HG03097 (cell line): ENCODE measurements around the gene HMCN1.
A peak's percentile ranks its signal among the peaks of the same experiment; 100 is the strongest.

ENCODE experiments used
- ATAC-seq: cut with Tn5 transposase; IDR thresholded peaks from one replicate; pipeline ENCODE4 v1.9.1; 2021; ENCODE audit not compliant: unreplicated experiment, low FRiP score

The HMCN1 gene

DNA sequence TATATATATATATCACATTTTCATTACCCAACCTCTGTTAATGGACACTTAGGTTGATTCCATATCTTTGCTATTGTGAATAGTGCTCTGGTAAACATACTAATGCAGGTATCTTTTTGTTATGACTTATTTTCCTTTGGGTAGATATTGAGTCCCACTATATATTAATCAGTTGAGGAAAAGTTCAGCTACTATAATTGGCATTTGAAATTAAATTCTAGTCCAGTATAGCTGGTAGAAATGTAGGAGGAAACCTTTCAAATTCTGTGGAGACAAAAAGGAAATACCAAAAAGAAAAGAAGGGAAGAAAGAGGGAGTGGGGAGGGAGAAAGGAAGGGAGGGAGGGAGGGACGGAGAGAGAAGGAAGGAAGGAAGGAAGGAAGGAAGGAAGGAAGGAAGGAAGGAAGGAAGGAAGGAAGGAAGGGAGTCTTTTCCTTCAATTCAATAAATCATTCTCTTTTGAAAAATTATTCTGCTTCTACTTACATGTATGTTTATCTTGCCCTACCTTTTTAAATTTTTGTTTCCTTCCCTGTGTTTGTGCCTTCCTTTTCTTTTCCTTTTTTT lies 329.0 kb downstream of the HMCN1 start:
- ATAC-seq: no peak

DNA sequence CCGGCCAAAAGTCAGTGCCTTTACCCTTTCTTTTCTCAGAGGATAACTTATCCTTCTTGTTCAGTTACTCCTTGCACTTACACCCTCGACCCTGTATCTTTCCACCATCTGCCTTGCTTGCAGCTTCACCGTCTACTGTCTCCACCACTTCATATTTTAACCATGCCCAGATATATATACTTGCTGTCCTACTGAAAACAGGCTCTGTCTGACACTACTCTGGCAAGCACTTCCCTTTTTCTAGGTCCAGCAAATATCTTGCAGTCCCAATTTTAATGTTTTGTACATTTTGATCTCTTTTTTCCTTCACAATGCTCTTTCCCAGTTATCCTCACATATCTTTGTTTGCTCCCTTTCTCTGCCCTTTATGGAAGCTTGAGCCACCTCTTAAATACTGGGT lies 332.2 kb downstream of the HMCN1 start:
- ATAC-seq: no peak

DNA sequence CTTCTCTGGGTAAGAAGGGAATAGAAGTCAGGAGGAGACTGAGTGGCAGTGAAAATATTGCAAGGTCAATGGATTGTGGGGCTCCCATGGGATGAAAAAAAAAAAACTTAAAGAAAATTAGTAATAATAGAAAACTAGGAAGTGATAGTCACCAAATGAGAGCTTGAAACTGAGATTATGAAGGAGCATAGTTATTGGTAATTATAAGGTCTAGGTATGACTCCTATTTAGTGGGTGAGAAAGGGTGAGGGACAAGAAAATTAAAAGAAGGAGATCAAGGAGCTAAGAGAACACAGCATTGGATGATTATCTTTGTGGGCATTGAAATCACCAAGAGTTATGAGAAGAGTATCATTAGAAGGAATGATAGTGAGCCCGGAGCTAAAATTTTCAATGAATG lies 339.5 kb downstream of the HMCN1 start:
- ATAC-seq: no peak

DNA sequence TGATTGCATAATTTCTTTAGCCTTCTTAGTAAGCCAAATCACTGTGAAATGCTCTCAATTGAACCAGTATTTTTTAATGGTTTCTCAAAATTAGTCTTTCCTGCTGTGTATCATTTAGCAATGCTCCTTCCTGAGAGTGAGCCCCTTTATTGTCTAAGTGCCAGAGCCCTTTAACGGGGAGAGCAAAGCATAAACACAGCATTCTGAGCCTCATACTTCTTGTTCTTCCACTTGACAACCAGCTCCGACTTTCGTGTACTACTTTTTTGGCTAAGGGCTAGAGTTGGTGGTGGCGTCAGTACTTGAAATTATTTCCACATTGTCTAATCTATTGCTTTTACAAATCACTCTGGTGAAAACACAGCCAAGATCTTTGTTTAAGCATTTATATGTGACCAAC lies 341.8 kb downstream of the HMCN1 start:
- no peak for ATAC-seq

DNA sequence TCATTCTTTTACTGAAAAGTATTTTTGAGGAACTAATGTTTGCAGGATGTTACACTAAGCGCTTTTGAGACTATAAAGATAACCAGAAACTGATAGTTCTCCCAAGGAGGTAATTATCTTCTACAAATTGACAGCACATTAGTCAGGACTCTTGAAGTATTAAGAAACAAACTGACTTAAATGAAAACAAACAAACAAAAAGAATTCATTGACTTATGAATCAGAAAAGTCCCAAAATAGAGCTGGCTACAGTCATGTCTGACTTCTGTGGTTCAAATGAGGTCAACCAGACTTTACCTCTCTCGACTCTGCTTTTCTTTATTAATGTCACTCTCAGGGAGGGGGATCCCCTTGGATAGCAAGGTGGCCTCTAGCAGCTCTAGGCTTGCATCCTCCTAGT lies 344.1 kb downstream of the HMCN1 start:
- ATAC-seq: peak; percentile 95

DNA sequence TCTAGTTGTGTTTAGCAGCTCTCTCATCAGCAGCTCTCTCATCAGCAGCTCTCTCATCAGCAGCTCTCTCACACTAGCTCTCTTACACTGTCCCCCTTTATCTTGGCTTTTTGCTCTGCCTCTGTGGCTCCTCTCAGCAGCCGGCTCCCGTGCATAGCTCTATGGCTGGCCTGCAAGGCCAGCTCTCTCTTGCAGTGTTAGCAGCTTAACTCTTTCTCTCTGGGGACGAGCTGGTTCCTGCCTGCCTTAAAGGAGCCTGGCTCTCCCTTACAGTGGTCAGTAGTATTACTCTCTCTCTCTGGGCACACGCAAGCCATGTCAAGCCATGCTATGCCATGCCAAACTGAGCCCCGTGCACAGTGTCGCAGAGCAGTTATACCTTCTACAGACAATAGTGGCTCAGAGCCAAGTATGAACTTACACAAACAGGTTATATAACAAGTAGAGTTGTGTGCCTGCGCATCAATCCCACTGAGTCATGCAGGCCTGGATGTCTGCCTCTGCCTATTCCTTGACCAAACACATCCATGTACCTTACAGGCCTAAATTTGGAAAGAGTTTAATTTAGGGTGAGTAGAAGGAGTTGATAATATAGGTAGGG lies 345.0 kb downstream of the HMCN1 start:
- no peak for ATAC-seq

DNA sequence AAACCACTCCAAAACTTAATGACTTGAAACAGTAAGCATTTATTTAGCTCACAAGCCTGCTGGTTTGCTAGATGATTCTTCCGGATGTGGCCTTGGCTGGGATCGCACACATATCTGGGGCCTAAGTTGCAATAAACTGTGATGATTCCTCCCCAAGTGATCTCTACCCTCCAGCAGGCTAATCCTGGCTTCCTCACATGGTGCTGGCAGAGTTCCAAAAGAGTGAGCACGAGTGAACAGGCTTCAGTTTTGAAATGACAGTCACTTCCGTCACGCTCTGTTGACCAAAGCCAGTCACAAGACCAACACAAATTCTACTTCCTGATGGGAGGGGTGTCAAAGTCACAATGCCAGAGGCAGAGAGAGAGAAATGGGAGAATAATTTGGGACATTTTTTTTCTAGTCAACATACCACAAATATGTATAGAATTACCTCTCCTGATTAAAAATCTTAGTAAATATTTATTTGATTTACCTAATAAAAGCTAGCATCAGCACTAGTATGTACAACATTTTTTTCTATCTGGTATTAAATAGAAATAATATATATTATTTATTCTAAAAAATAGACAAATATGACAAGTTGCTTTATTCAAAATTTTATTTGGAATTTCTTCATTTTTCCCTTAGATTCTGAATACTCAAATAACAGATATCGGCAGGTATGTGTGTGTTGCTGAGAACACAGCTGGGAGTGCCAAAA lies 348.2 kb downstream of the HMCN1 start:
- peak; percentile 71 for ATAC-seq

DNA sequence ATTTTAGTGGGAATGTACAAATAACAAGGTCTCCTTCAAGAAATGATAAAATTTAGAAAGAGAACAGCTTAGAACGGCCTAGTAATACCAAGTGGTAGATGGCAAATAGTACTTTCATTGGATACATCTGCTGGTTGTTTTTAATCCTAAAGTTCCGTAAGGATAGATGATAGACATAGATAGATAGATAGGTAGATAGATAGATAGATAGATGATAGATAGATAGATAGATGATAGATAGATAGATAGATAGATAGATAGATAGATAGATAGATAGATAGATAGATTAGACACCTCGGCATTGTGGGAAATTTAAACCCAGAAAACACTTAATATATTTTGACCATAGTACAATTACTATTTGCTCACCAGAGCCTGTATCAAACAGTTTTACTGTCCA lies 352.4 kb downstream of the HMCN1 start:
- ATAC-seq: no peak

DNA sequence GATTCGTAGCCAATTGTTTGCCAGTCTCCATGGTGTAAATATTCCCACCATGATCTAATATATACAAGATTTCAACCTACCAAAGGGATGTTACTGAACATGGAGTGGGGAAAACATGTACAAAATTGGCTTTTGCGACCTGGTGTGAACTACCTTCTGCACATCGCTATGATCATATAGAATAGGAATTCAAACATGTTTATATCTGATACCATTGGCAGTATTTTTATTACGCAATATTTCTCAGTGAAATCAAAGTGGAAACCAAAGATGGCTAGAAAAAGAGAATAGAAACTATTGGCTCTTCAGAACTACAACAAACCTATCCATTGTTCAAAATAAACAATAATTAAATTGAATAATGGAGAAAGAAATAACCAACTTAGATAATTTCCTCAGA lies 355.7 kb downstream of the HMCN1 start:
- no peak for ATAC-seq

DNA sequence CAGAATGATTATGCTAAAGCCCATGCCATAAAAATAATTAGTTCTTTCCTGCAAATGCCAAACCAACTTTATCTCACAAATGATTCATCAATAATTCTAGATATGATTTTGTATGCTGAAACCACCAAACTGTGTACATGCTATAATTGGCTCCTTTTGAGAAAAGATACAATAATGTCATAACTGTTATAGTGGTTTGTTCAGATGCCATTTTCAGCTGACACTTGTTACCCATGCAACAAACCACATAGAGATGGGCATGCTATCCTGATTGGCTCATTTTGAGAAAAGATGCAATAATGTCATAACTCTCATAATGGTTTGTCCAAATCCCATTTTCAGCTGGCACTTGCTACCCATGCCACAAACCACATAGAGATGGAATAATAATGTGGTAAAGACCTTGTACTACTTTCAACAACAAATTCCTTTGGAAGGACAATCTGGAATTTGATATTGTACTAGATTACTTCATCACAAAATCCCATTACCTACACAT lies 357.1 kb downstream of the HMCN1 start:
- ATAC-seq: no peak

DNA sequence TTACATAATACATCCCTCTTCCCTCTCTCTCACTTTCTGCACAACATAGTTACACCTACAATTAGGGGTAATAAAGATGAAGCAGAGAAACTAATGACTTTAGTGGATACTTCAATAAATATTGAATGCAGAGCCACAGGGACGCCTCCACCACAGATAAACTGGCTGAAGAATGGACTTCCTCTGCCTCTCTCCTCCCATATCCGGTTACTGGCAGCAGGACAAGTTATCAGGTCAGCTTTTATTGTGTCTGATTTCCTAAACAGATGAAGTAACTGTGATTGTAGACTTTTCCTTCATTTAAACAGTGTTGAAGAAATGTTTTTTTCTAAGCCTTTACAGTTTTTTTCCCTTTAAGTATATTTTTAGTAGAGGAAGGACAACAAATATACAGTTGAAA lies 359.2 kb downstream of the HMCN1 start:
- no peak for ATAC-seq

DNA sequence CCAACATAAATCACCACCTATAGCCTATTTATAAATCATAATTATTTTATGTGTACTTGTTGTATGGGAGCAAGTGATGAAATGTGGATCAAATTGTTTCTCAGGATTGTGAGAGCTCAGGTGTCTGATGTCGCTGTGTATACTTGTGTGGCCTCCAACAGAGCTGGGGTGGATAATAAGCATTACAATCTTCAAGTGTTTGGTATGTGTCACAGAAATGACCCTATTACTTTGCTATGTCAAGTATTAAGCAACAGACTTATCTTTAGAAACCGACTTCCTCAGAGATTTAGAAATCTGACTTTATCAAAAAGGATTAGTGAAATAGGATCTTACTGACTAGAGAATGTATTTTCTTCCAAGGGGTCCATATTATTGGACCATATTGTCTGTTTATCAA lies 360.0 kb downstream of the HMCN1 start:
- ATAC-seq: no peak

DNA sequence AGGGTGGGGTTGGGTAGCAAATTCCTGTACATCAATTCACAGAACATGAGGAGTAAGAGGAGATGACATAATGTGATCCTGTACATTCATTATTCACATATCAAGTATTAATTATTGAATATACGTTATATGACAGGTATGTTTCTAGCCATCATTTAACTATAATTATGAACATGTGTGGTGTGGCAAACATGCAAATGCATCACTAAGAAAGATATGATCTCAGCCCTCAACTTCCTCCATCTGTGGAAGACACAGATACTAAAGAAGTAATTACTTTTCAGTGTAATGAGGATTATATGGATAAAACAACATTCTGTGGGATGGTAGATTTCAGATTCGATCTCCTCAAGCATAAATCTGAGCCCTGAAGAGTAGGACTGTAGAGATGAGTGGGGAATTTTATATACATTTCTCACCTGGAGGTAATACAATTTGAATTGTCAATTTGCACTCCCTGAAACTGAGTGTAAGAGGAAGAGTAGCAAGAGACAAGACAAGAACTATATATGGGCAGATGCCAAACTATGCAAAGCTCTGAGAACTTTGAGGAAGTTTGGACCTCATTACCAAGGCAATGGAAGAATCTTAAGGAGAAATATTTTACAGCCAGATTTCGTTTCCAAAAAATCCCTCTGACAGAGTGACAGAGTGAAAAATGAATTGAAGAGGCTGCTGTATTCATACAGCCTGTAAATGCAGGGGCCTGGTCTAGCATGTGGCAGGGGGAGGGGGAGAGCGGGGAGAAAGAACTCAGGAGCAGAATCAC lies 365.3 kb downstream of the HMCN1 start:
- no peak for ATAC-seq

DNA sequence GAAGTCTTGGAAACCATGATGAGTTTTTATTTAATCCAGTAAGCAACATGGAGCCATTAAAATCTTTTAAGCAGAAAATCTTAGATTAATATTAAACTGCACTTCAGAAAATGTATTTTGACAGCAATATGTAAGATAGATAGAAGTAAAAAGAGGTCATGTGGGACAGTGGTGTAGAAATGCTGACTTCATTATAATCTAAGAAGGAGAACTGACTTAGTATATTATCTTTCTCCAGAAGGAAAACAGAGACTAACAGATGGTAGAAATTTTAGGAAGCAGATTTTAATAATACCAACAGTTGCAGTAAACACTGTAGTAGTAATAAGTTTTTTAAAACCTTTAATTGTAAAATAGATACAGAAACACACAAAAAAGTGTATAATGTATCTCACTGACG lies 367.9 kb downstream of the HMCN1 start:
- ATAC-seq: no peak

DNA sequence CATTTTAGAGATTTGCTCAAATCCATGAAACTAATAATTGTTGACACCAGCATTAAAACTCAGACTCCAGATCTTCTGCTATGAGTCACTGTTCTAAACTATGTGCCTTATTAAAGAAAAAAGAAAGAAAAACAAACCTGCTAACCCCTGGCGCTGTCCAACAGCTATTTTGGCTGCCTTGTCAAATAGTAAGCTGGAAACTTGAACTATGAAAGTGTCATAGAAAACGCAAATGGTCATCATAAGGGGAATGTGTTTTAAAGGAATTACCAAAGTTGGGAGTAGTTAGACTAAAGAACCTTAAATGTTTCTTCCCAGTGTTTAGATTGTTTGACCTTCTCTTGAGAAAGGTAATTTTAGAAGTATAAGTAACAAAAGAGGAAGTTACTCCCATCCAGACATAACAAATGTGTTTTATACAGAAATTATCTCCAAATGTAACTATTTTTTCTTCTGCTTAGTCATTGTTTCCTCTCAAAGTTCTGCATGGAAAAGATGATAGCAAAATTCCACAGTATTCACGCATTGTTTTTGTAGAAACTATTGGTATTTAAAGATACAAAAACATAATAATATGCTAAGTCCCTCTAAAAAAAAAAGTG lies 368.5 kb downstream of the HMCN1 start:
- no peak for ATAC-seq

DNA sequence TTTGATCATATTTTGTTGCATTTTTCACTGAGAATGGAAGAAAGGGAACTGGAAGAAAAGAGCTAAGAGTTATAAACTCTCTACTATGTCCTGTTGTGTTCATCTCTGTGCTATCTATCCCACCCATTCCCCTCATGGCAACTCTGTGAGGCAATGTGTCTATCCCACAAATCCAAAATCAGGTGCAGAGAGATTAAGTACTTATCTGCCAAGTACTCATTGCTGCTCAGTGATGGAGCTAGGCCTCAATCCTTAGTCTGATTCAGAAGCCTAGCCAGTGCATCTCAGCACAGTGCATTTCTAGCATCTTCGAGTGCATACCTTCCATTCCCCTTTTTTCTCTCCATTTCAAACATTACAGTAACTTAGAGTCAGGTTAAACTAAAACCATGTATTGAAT lies 370.3 kb downstream of the HMCN1 start:
- no peak for ATAC-seq

DNA sequence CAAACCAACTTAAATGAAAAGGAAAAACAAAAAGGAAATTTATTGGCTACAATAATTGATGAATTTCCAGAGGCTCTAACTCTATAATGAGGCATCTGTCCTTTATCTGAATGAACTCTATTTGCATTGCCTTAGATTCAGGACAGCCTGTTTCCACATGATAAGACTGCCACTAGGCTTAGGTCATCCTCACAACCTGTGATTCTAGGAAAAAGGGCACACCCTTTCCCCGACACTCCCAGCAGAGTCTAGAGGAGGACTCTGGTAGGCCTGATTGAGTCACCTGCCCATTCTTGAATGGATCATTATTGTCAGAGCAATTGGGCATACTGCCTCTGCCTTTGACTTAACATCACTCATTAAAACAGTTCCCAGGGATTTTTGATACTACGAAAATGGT lies 378.1 kb downstream of the HMCN1 start:
- ATAC-seq: no peak

DNA sequence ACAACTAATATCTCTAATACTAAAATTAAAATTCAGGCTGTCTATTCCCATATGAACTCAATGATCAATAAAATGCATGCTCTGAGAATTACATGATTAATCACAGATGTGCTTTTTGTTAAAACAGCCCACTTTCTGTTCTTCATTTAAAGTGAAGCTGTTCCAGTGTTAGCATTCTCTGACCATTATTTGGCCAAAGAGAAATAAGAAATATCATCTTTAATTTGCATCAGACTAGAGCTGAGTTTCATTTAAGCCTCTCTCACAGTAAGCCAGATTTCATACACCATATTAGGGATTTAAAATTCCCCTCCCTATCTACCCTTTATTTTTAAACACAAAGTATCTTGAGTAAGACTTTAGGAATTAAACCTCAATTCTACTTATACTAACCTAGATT lies 379.3 kb downstream of the HMCN1 start:
- ATAC-seq: no peak

DNA sequence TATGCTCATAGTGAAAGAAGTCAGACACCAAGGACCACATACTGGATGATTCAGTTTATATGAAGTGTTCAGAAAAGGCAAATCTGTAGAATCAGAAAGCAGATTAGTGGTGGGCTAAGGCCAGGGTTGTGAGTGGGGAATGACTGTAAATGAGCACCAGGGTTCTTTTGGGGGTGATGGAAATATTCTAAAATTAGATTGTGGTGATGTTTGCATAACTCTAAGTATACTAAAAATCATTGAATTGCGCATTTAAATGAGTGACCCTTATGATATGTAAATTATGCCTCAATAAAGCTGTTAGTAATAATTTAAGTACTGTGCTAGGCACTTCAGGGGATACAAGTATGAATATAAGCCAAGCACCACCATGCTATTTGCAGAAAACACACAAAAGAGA lies 384.5 kb downstream of the HMCN1 start:
- no peak for ATAC-seq

DNA sequence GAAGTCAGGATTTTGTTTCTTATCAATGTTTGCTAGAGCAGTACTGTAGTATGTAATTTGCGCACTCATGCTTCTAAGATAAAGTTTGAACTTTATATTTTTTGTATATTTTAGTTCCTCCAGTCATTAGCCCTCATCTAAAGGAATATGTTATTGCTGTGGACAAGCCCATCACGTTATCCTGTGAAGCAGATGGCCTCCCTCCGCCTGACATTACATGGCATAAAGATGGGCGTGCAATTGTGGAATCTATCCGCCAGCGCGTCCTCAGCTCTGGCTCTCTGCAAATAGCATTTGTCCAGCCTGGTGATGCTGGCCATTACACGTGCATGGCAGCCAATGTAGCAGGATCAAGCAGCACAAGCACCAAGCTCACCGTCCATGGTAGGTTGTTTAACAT lies 388.6 kb downstream of the HMCN1 start:
- no peak for ATAC-seq

DNA sequence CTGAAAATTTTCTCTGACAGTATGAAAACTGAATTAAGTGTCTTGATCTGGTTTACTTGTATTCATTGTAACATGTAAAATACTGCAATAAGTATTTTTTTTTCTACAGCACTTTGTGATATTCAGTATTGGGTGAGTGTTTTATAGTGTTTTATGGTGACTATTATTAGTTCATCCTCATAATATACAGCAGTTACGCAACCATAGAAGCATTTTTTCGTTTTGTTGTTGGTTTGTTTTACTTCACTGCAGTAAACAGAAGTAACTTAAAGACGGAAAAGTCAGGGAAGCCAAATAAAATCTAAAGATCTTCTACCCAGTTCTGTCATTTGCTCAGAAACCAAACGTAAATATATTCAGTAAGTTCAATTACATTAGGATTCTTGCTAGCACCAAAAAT lies 390.8 kb downstream of the HMCN1 start:
- ATAC-seq: no peak
